HepG2 (cell line): ENCODE data around the gene GDA. TPM values are rescaled to one million over a fixed set of nuclear protein-coding genes. Genes with fewer than 3 reads are reported as not detected.

ENCODE experiments used
- ATAC-seq: fragments of 200-7000 bp; cut with Tn5 transposase; 3 replicates; pipeline ENCODE4 v1.9.1; 2020; ENCODE audit warnings: mild to moderate bottlenecking, moderate library complexity
- BruUV-seq: library from RNA; stranded (reverse); fragments of 400-500 nt; replicated peaks from 2 replicates; lab custom pipeline; 2021; lab: Mats Ljungman, UMichigan
- CTCF ChIA-PET: fragments of 300-600 bp; formaldehyde crosslinking; extraction: SDS; loops from one replicate; lab custom pipeline; 2021; ENCODE audit warnings: low total read pairs, inconsistent platforms, low intra/inter-chr PET ratio; lab: Yijun Ruan, JAX
- POLR2A ChIA-PET: fragments of 350-600 bp; sonication (Branson Sonifier 250); formaldehyde crosslinking; loops from one replicate; lab custom pipeline; 2020; ENCODE audit warnings: antibody characterized with exemption, inconsistent platforms; lab: Yijun Ruan, JAX
- DNase-seq: peaks from one replicate; pipeline ENCODE4 v3.0.0-alpha.2; 2015; ENCODE audit warnings: low spot score
- FAIRE-seq: peaks from 3 replicates; lab custom pipeline; 2011; peaks lifted over from hg19 to GRCh38; lab: Jason Lieb, UNC
- H2AFZ ChIP-seq: one replicate; pipeline ENCODE4 v1.6.1; 2011; ENCODE audit warnings: low read length, inconsistent platforms
- H3K27ac ChIP-seq: fragments of 300-600 bp; 3 replicates; pipeline ENCODE4 v1.8.0; 2011; ENCODE audit warnings: mixed run types, mild to moderate bottlenecking, mixed read lengths, low read length, inconsistent platforms; ENCODE audit not compliant: insufficient read depth; ENCODE audit errors: extremely low read length
- H3K27me3 ChIP-seq, 2 experiments: fragments of 200-600 bp in 1 of 2; 2 replicates in 1 of 2; 3 replicates in 1 of 2; pipeline versions ENCODE4 v1.6.0 to v1.8.0; 2011; ENCODE audit warnings: low read length in 2 of 2, mild to moderate bottlenecking in 2 of 2, moderate library complexity in 2 of 2, inconsistent platforms in 1 of 2; ENCODE audit not compliant: insufficient read depth in 2 of 2, control insufficient read depth in 1 of 2
- H3K36me3 ChIP-seq, 2 experiments: fragments of 200-600 bp in 1 of 2; replicated peaks in 1 of 2; 2 replicates in 1 of 2; 3 replicates in 1 of 2; pipeline versions ENCODE4 v1.5.1 to v1.8.0; 2011; ENCODE audit warnings: low read length in 2 of 2, inconsistent platforms in 1 of 2; ENCODE audit not compliant: insufficient read depth in 2 of 2, control insufficient read depth in 1 of 2
- H3K4me1 ChIP-seq: 2 replicates; pipeline ENCODE4 v1.5.1; 2012; ENCODE audit warnings: low read length, inconsistent platforms; ENCODE audit not compliant: insufficient read depth
- H3K4me2 ChIP-seq: 2 replicates; pipeline ENCODE4 v1.6.0; 2011; ENCODE audit warnings: low read depth, low read length, inconsistent platforms
- H3K4me3 ChIP-seq, 3 experiments: fragments of 200-600 bp in 1 of 3; sonication (generic), shearing (Covaris generic) in 1 of 3; replicated peaks in 1 of 3; 2 replicates each; pipeline ENCODE4 v1.5.1; 2011 to 2016; ENCODE audit warnings: low read length in 3 of 3, inconsistent platforms in 2 of 3, low read depth in 2 of 3, mild to moderate bottlenecking in 2 of 3, control low read depth in 1 of 3, mixed read lengths in 1 of 3; ENCODE audit not compliant: insufficient read depth in 1 of 3
- H3K79me2 ChIP-seq: one replicate; pipeline ENCODE4 v1.6.1; 2011; ENCODE audit warnings: low read length, inconsistent platforms; ENCODE audit not compliant: insufficient read depth
- H3K9ac ChIP-seq: 2 replicates; pipeline ENCODE4 v1.6.0; 2011; ENCODE audit warnings: mild to moderate bottlenecking, low read depth, low read length, inconsistent platforms; ENCODE audit not compliant: insufficient read depth
- H3K9me3 ChIP-seq: 2 replicates; pipeline ENCODE4 v1.5.1; 2012; ENCODE audit warnings: mild to moderate bottlenecking, low read length
- H4K20me1 ChIP-seq: 2 replicates; pipeline ENCODE4 v1.6.0; 2011; ENCODE audit warnings: inconsistent platforms, mild to moderate bottlenecking, low read length, moderate library complexity; ENCODE audit not compliant: insufficient read depth
- CEBPB ChIP-seq: IDR thresholded peaks from 2 replicates; pipeline ENCODE4 v1.6.1; 2011; ENCODE audit warnings: low read depth, low read length, improper control_type of control experiment, borderline replicate concordance
- CEBPG ChIP-seq: IDR thresholded peaks from 2 replicates; pipeline ENCODE4 v1.6.1; 2016
- HDAC1 ChIP-seq: sonication (generic); formaldehyde crosslinking; IDR thresholded peaks from 2 replicates; pipeline ENCODE4 v1.5.1; 2020; ENCODE audit warnings: mild to moderate bottlenecking, missing genetic modification reagents
- KAT8 ChIP-seq: IDR thresholded peaks from 2 replicates; pipeline ENCODE4 v1.6.1; 2016; ENCODE audit warnings: missing genetic modification reagents, missing compliant biosample characterization
- PAWR ChIP-seq: sonication (generic); formaldehyde crosslinking; IDR thresholded peaks from 2 replicates; pipeline ENCODE4 v1.4.0; 2020; ENCODE audit warnings: missing genetic modification reagents, mild to moderate bottlenecking, borderline replicate concordance
- RBFOX2 ChIP-seq: fragments of 200-400 bp; formaldehyde crosslinking; IDR thresholded peaks from 2 replicates; pipeline ENCODE4 v1.6.1; 2017; ENCODE audit warnings: low read depth, mild to moderate bottlenecking, low read length
- RFX3 ChIP-seq: IDR thresholded peaks from 2 replicates; pipeline ENCODE4 v1.6.1; 2016; ENCODE audit warnings: missing biosample characterization, missing genetic modification reagents
- SNRNP70 ChIP-seq: fragments of 200-400 bp; formaldehyde crosslinking; IDR thresholded peaks from 2 replicates; pipeline ENCODE4 v1.6.1; 2017; ENCODE audit warnings: mild to moderate bottlenecking, low read depth, low read length, moderate library complexity
- ZNF331 ChIP-seq: sonication (generic); formaldehyde crosslinking; IDR thresholded peaks from 2 replicates; pipeline ENCODE4 v1.4.0; 2020; ENCODE audit warnings: missing genetic modification reagents
- ZNF501 ChIP-seq: sonication (generic); formaldehyde crosslinking; IDR thresholded peaks from 2 replicates; pipeline ENCODE4 v1.5.1; 2020; ENCODE audit warnings: mild to moderate bottlenecking, moderate library complexity, missing genetic modification reagents
- ZNF652 ChIP-seq: IDR thresholded peaks from 2 replicates; pipeline ENCODE4 v1.6.1; 2016; ENCODE audit warnings: low read depth, borderline replicate concordance
- ZNF891 ChIP-seq: sonication (generic); formaldehyde crosslinking; IDR thresholded peaks from 2 replicates; pipeline ENCODE4 v1.5.0; 2020; ENCODE audit warnings: mild to moderate bottlenecking, missing genetic modification reagents
- WGBS: methylation state at CpG from one replicate; pipeline ENCODE4 v1.1.6; 2017; ENCODE audit warnings: low lambda C conversion rate; 5-methylcytosine and 5-hydroxymethylcytosine counted together
- in situ Hi-C: cut with HindIII; loops from 2 replicates; pipeline ENCODE4 v1.10.0; 2017; ENCODE audit warnings: low pct_unique_long_range_greater_than_20kb; ENCODE audit not compliant: extremely low pct_ligation_motif_present
- intact Hi-C: fragments of 100-400 bp; cut with micrococcal nuclease; formaldehyde crosslinking; loops from one replicate; pipeline ENCODE4 v1.10.0; 2022; ENCODE audit not compliant: unreplicated experiment
- polyA plus RNA-seq, 8 experiments: library from polyadenylated mRNA; depleted of rRNA in 3 of 8; stranded (reverse) in 7 of 8; unstranded in 1 of 8; fragments of >200 nt; fragmentation: Illumina TruSeq in 4 of 8; extraction: Trizol in 4 of 8; gene quantifications; 2 replicates each; pipeline versions ENCODE4 v1.2.1 to v1.2.3, GENCODE V29; 2011 to 2016; ENCODE audit warnings: low read depth in 4 of 8, missing spikeins in 1 of 8, mixed read lengths in 1 of 8; ENCODE audit not compliant: insufficient read depth in 1 of 8
- total RNA-seq, 5 experiments: library from RNA; depleted of rRNA; stranded (reverse); fragments of >200 nt; fragmentation: Illumina TruSeq; extraction: Trizol; gene quantifications; 2 replicates each; pipeline ENCODE4 v1.2.3, GENCODE V29; 2016; ENCODE audit warnings: low read depth in 1 of 5
- TF ChIP-seq, protein P1 (sequence below): IDR thresholded peaks from 2 replicates; pipeline ENCODE4 v1.6.1; 2016; ENCODE audit warnings: low read depth
- TF ChIP-seq, protein P2 (sequence below), 2 experiments: fragments of 450-650 bp in 1 of 2; sonication (generic) in 1 of 2; formaldehyde crosslinking; IDR thresholded peaks; 2 replicates each; pipeline versions ENCODE4 v1.5.0 to v1.8.0; 2020 to 2022; ENCODE audit warnings: mild to moderate bottlenecking in 1 of 2, missing genetic modification reagents in 1 of 2
- TF ChIP-seq, protein P3 (sequence below): sonication (generic); formaldehyde crosslinking; IDR thresholded peaks from 2 replicates; pipeline ENCODE4 v1.4.0; 2020; ENCODE audit warnings: mild to moderate bottlenecking, low read depth, missing genetic modification reagents

Gene GDA
- total and polyA plus RNA-seq, 2 of the 13 experiments (the other 11 are each of a cell fraction or from before 2014, with no cell fraction given) = 0.15 to 0.99 TPM

DNA sequence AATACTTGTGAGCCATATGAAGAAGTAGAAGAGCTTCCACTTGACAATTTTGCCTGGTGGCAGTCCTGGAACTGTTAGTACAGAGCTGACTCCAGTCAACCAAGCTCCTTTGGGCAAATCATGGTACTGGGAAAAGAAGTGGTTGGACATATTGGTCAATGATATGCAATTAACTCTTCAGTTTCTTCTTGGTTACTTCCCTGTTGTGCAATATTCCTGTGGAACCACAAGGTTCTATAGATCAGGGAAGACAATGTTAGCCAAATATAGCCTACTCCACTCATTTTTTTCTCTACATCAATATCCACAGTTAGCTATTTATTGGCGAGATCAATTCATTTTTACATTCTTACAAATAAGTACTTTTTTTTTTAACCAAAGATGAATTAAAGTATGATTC is 14.4 kb upstream of the GDA start:
- H2AFZ ChIP-seq = no peak overlapping the region
- intact Hi-C loops = loop anchor here (10.0 kb wide), 1 partner anchor 690 kb away; no protein-coding TSS in a partner anchor
- no peak for FAIRE-seq
- no peak for ATAC-seq
- no TSS peak for BruUV-seq
- no peak overlapping the region for H3K27ac ChIP-seq
- H3K79me2 ChIP-seq = no peaks in the 10 kb centered on the region
- CTCF ChIA-PET = no interaction called here
- no peak overlapping the region for H3K4me3 ChIP-seq
- POLR2A ChIA-PET = no interaction called here
- no peaks in the 10 kb centered on the region for H4K20me1 ChIP-seq
- peaks cover 39% of the 10 kb centered on the region for H3K4me1 ChIP-seq
- no peak overlapping the region for H3K9ac ChIP-seq
- H3K9me3 ChIP-seq = no peaks in the 10 kb centered on the region
- H3K36me3 ChIP-seq = no peaks in the 10 kb centered on the region
- H3K27me3 ChIP-seq = peaks cover 0 to 6% of the 10 kb centered on the region in 2 experiments; a peak in 2 of 5 replicates
- peak; percentile 53 for TF ChIP-seq CEBPG (CRISPR knock-in tag)
- no peak for TF ChIP-seq ZNF501 (CRISPR knock-in tag)
- TF ChIP-seq, protein P1, sequence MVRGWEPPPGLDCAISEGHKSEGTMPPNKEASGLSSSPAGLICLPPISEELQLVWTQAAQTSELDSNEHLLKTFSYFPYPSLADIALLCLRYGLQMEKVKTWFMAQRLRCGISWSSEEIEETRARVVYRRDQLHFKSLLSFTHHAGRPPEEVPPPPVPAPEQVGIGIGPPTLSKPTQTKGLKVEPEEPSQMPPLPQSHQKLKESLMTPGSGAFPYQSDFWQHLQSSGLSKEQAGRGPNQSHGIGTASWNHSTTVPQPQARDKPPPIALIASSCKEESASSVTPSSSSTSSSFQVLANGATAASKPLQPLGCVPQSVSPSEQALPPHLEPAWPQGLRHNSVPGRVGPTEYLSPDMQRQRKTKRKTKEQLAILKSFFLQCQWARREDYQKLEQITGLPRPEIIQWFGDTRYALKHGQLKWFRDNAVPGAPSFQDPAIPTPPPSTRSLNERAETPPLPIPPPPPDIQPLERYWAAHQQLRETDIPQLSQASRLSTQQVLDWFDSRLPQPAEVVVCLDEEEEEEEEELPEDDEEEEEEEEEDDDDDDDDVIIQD (CRISPR knock-in tag) = no peak
- TF ChIP-seq KAT8 = no peak
- TF ChIP-seq SNRNP70 = no peak
- TF ChIP-seq, protein P2, sequence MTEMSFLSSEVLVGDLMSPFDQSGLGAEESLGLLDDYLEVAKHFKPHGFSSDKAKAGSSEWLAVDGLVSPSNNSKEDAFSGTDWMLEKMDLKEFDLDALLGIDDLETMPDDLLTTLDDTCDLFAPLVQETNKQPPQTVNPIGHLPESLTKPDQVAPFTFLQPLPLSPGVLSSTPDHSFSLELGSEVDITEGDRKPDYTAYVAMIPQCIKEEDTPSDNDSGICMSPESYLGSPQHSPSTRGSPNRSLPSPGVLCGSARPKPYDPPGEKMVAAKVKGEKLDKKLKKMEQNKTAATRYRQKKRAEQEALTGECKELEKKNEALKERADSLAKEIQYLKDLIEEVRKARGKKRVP (CRISPR knock-in tag; IDR thresholded peaks at IDR 0.05) = no peak
- peak; percentile 56; the same call in 1 of the 2 replicates for TF ChIP-seq ZNF652 (CRISPR knock-in tag)
- no peak for TF ChIP-seq RBFOX2
- no peak for TF ChIP-seq ZNF331 (CRISPR knock-in tag)
- TF ChIP-seq, protein P3, sequence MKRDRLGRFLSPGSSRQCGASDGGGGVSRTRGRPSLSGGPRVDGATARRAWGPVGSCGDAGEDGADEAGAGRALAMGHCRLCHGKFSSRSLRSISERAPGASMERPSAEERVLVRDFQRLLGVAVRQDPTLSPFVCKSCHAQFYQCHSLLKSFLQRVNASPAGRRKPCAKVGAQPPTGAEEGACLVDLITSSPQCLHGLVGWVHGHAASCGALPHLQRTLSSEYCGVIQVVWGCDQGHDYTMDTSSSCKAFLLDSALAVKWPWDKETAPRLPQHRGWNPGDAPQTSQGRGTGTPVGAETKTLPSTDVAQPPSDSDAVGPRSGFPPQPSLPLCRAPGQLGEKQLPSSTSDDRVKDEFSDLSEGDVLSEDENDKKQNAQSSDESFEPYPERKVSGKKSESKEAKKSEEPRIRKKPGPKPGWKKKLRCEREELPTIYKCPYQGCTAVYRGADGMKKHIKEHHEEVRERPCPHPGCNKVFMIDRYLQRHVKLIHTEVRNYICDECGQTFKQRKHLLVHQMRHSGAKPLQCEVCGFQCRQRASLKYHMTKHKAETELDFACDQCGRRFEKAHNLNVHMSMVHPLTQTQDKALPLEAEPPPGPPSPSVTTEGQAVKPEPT = no peak
- no peak for TF ChIP-seq HDAC1 (CRISPR knock-in tag)
- peak; percentile 70; the same call in 1 of the 2 replicates for TF ChIP-seq CEBPB
- TF ChIP-seq RFX3 (CRISPR knock-in tag) = no peak
- no peak for TF ChIP-seq PAWR (CRISPR knock-in tag)
- no peak for TF ChIP-seq ZNF891 (CRISPR knock-in tag)
- TF ChIP-seq, all 625 proteins: peak for 3
- H3K4me2 ChIP-seq = no peak overlapping the region
- in situ Hi-C loops = loop anchor here (25.0 kb wide), 1 partner anchor 98 kb away; no protein-coding TSS in a partner anchor
- no peak for DNase-seq
- 72% methylated on average over 1 of the region's 1 CpG for WGBS
